Measurements from ENCODE around the gene DNAJC11. TPM values are rescaled to one million over a fixed set of nuclear protein-coding genes. Genes with fewer than 3 reads are reported as not detected.
"Not testable (repeated sequence)": the region's sequence is repeated elsewhere in the genome, so short reads cannot be mapped to it uniquely, and the experiment has no call there.

The DNAJC11 gene
- total RNA-seq, 1 experiment from 2014 or later, result 75.6 TPM

- intact Hi-C loops (cut with micrococcal nuclease), result no loop called here
- H3K36me3 ChIP-seq (ENCODE audit: control insufficient read depth in 1 of 2, insufficient read depth in 2 of 2, low read length in 2 of 2), result peaks cover 30 to 40% of the 10 kb centered on the region in 2 experiments
- H3K4me2 ChIP-seq (ENCODE audit: low read length), result no peak overlapping the region
- POLR2A ChIA-PET, result no interaction called here
- H3K79me2 ChIP-seq (ENCODE audit: insufficient read depth, low read length), result no peaks in the 10 kb centered on the region
- CTCF ChIA-PET, result interaction anchor here (1.4 kb wide), 1 partner anchor 8 kb away, joined by 6 read pairs; no protein-coding TSS in a partner anchor
- no peaks in the 10 kb centered on the region for H3K9me2 ChIP-seq (ENCODE audit: insufficient read depth)
- RAD21 ChIA-PET (ENCODE audit: low non-redundant PET in 1 of 2, low total read pairs in 2 of 2, uncharacterized antibody in 2 of 2, unreplicated experiment in 2 of 2), result no interaction called here
- no peaks in the 10 kb centered on the region for H3K27me3 ChIP-seq (ENCODE audit: insufficient read depth, low read length)
- H3K4me1 ChIP-seq (ENCODE audit: control insufficient read depth in 1 of 2, insufficient read depth in 2 of 2, low read length in 2 of 2), result no peaks in the 10 kb centered on the region
- TF ChIP-seq ZNF274 (IDR thresholded peaks at IDR 0.05; ENCODE audit: low read depth, low read length) (no peak), CEBPB (IDR thresholded peaks at IDR 0.05; ENCODE audit: low read depth) (no peak), POLR2AphosphoS5 (IDR thresholded peaks at IDR 0.05; ENCODE audit: low read depth, low read length) (no peak), ELF1 (IDR thresholded peaks at IDR 0.05; ENCODE audit: borderline replicate concordance, low read depth) (no peak), SIN3A (IDR thresholded peaks at IDR 0.05; ENCODE audit: low read depth) (no peak), FOSL1 (IDR thresholded peaks at IDR 0.05; ENCODE audit: low read depth) (no peak), EZH2phosphoT487 (IDR thresholded peaks at IDR 0.05; ENCODE audit: borderline replicate concordance) (no peak)
- BruUV-seq (replicated peaks), result no TSS peak
- H3K9me3 ChIP-seq (ENCODE audit: control insufficient read depth in 1 of 2, insufficient read depth in 1 of 2, low read depth in 1 of 2, low read length in 2 of 2), result no peaks in the 10 kb centered on the region
- H4K20me1 ChIP-seq (ENCODE audit: insufficient read depth), result no peaks in the 10 kb centered on the region
- no peak overlapping the region for H2AFZ ChIP-seq (ENCODE audit: low read depth, low read length, poor library complexity, severe bottlenecking)
- H3K27ac ChIP-seq (ENCODE audit: low read depth, low read length), result no peak overlapping the region
- no peak for ATAC-seq
- no peak overlapping the region for H3K9ac ChIP-seq (ENCODE audit: low read length)
- DNase-seq (ENCODE audit: low read depth, low spot score), result no peak
- no peak overlapping the region for H3K4me3 ChIP-seq (replicated peaks in 1 of 2; ENCODE audit: low read depth in 1 of 2, low read length in 2 of 2)
Observed at GRCh38 chr1:6638226-6638625, 63.4 kb downstream of the DNAJC11 start.

- no peaks in the 10 kb centered on the region for H3K27me3 ChIP-seq (ENCODE audit: insufficient read depth, low read length)
- no TSS peak for BruUV-seq (replicated peaks)
- H3K27ac ChIP-seq (ENCODE audit: low read depth, low read length), result no peak overlapping the region
- no peak overlapping the region for H2AFZ ChIP-seq (ENCODE audit: low read depth, low read length, poor library complexity, severe bottlenecking)
- H4K20me1 ChIP-seq (ENCODE audit: insufficient read depth), result no peaks in the 10 kb centered on the region
- no peaks in the 10 kb centered on the region for H3K4me1 ChIP-seq (ENCODE audit: control insufficient read depth in 1 of 2, insufficient read depth in 2 of 2, low read length in 2 of 2)
- no peak overlapping the region for H3K4me3 ChIP-seq (replicated peaks in 1 of 2; ENCODE audit: low read depth in 1 of 2, low read length in 2 of 2)
- ChIA-PET CTCF (interaction anchor here (1.4 kb wide), 1 partner anchor 9 kb away, joined by 6 read pairs; no protein-coding TSS in a partner anchor), RAD21 (ENCODE audit: low non-redundant PET in 1 of 2, low total read pairs in 2 of 2, uncharacterized antibody in 2 of 2, unreplicated experiment in 2 of 2) (no interaction called here), POLR2A (no interaction called here)
- no peak overlapping the region for H3K9ac ChIP-seq (ENCODE audit: low read length)
- DNase-seq (ENCODE audit: low read depth, low spot score) (no peak), ATAC-seq (no peak)
- no peaks in the 10 kb centered on the region for H3K79me2 ChIP-seq (ENCODE audit: insufficient read depth, low read length)
- H3K9me3 ChIP-seq (ENCODE audit: control insufficient read depth in 1 of 2, insufficient read depth in 1 of 2, low read depth in 1 of 2, low read length in 2 of 2), result no peaks in the 10 kb centered on the region
- H3K36me3 ChIP-seq (ENCODE audit: control insufficient read depth in 1 of 2, insufficient read depth in 2 of 2, low read length in 2 of 2), result peaks cover 33 to 40% of the 10 kb centered on the region in 2 experiments
- no peak overlapping the region for H3K4me2 ChIP-seq (ENCODE audit: low read length)
- TF ChIP-seq CTCF (IDR thresholded peaks at IDR 0.05 in 2 of 3, conservative IDR thresholded peaks at IDR 0.05 in 1 of 3; ENCODE audit: borderline replicate concordance in 1 of 3, insufficient read depth in 1 of 3, low read depth in 2 of 3, low read length in 2 of 3), result no peak
- TF ChIP-seq SIN3A (IDR thresholded peaks at IDR 0.05; ENCODE audit: low read depth), result no peak
- no peak for TF ChIP-seq CEBPB (IDR thresholded peaks at IDR 0.05; ENCODE audit: low read depth)
- TF ChIP-seq ELF1 (IDR thresholded peaks at IDR 0.05; ENCODE audit: borderline replicate concordance, low read depth), result no peak
- H3K9me2 ChIP-seq (ENCODE audit: insufficient read depth), result no peaks in the 10 kb centered on the region
- intact Hi-C loops (cut with micrococcal nuclease), result no loop called here
Observed at GRCh38 chr1:6637770-6638169, 63.8 kb downstream of the DNAJC11 start.

- peaks cover 33 to 40% of the 10 kb centered on the region in 2 experiments for H3K36me3 ChIP-seq (ENCODE audit: control insufficient read depth in 1 of 2, insufficient read depth in 2 of 2, low read length in 2 of 2)
- H3K27ac ChIP-seq (ENCODE audit: low read depth, low read length); POLR2A ChIA-PET; H4K20me1 ChIP-seq (ENCODE audit: insufficient read depth); H3K27me3 ChIP-seq (ENCODE audit: insufficient read depth, low read length); DNase-seq (ENCODE audit: low read depth, low spot score); H3K4me3 ChIP-seq (replicated peaks in 1 of 2; ENCODE audit: low read depth in 1 of 2, low read length in 2 of 2); ATAC-seq; H3K9me2 ChIP-seq (ENCODE audit: insufficient read depth); RAD21 ChIA-PET (ENCODE audit: low non-redundant PET in 1 of 2, low total read pairs in 2 of 2, uncharacterized antibody in 2 of 2, unreplicated experiment in 2 of 2); H2AFZ ChIP-seq (ENCODE audit: low read depth, low read length, poor library complexity, severe bottlenecking); H3K9me3 ChIP-seq (ENCODE audit: control insufficient read depth in 1 of 2, insufficient read depth in 1 of 2, low read depth in 1 of 2, low read length in 2 of 2); H3K79me2 ChIP-seq (ENCODE audit: insufficient read depth, low read length); intact Hi-C loops (cut with micrococcal nuclease); H3K9ac ChIP-seq (ENCODE audit: low read length); H3K4me1 ChIP-seq (ENCODE audit: control insufficient read depth in 1 of 2, insufficient read depth in 2 of 2, low read length in 2 of 2); BruUV-seq (replicated peaks); H3K4me2 ChIP-seq (ENCODE audit: low read length): not testable (repeated sequence)
- CTCF ChIA-PET, result interaction anchor here (0.5 to 1.4 kb wide), 2 partner anchors 10 to 604 kb away, joined by 3 to 6 read pairs; no protein-coding TSS in a partner anchor
Observed at GRCh38 chr1:6636778-6637177, 64.8 kb downstream of the DNAJC11 start.

All from HCT116 (cell line).